ENCODE measurements around the gene PON2.

GRCh38 chr7:95470452-95470851 is 35.6 kb upstream of the PON2 start:
- no peak for TF ChIP-seq CTCF (IDR thresholded peaks at IDR 0.05; ENCODE audit: poor library complexity)
- no peak for TF ChIP-seq EZH2 (IDR thresholded peaks at IDR 0.05; ENCODE audit: borderline replicate concordance)
- no peak for TF ChIP-seq EZH2phosphoT487 (IDR thresholded peaks at IDR 0.05; ENCODE audit: low read depth, severe bottlenecking, unreplicated experiment)

Data from hepatocyte (in vitro differentiated cells).